ENCODE data around the gene CCNJL.
"Not testable (repeated sequence)": the region's sequence is repeated elsewhere in the genome, so short reads cannot be mapped to it uniquely, and the experiment has no call there.

The CCNJL gene

DNA sequence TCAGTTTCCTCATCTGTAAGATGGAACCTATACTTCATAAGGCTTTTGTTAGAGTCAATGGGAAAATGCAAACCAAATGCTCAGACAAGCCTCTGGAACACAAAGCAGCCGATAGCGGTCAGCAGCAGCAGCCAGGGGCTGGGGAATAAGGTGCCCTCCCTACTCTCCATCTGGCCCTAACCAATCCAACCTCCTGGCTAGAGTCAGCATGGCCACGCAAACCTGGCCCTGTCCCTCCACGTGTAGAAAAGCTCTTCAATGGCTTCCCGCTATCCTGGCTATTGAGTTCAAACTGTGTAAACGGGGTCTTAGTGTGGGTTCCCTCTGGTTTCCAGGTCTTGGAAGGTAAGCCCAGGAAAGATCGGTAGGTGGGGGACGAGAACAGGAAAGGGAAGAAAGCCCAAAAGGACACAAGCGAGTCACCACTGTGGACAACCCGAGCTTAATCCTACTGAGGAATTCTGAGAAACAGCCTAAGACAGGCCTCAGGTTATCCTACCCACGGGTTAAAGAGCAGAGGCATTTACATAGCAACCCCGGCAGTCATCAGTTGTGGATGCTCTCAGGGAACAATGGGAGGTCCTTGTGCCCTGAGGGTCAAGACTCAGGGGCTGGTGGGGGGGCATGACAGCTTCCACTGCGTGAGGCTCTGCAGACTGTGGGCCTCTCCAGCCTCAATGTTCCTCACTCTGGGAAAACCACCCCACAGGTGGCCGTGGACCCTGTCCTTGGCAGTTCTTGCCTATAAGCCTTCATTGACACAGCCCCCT is 52.2 kb downstream of the CCNJL start:
- DNase-seq: no peak

DNA sequence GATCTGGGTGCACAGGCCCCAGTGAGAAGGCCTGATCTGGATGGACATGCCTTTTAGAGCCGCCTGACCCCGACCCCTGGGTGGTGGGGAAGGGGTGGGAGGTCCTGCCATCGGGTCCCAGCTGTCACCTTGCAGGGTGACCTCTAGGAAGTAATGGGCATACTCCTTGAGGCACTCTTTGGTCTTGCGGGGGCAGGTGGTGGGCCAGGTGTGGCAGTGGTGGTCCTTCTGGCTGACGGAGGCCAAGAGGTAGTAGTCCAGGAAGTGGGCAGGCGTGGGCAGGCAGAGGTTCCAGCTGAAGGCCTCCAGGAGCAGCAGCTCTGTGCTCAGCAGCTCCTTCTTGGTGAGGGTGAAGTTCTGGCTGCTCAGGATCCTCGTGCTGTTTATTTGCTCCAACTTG is 53.0 kb downstream of the CCNJL start:
- no peak for DNase-seq

DNA sequence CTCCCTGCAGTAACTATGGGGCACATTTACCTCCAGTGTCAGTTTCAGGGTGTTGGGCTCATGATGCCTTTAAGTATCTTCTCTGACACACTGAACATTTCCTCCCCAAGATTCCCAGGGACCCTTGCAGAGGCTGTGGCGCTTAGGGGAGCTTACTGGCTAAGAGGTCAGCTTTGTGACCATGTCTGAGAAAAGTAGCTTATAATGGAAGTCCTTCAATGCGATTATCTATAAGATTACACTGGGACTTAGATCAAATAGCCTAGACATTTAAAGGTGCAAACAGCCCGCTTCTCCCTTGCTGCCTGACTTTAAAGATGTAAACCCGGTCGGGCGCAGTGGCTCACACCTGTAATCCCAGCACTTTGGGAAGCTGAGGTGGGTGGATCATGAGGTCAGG is 57.7 kb downstream of the CCNJL start:
- no peak for DNase-seq

DNA sequence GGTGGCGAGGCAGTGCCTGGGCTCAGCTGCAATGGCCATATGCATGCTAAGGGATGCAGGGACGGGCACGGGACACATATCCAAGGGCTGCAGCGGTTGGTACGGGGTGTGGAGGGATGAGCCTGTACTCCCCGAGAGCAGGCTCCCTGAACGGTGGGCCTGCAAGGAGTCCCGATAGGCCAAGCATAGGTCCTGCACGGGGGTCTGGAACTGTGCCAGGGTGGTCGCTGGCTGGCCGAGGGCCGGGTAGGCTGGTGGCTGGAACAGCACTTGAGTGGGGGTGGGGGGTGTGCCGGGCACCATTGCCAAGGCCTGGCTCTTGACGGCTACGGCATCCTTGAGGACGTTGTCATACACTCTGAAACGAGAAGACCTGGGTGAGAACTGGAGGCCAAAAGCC is 58.9 kb downstream of the CCNJL start:
- DNase-seq: no peak

DNA sequence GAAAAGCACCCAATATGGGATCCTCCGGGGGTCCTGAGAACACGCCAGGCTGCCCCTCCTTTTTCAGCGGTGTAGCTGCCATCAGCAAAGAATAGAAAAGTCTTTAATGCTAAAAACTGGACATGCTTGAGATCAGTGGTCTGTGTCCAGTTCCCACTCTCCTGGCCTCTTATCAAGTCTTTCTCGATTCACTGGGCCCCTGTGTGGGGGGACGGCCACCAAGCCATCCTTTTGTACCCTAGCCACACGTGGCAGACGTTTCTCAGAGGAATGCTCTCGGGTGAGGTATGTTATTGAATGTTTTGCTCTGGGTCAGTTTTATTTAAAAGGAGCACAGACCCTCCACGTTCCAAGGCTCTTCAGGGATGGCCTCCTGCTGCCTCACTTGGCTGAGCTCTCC is 59.4 kb downstream of the CCNJL start:
- DNase-seq: no peak

DNA sequence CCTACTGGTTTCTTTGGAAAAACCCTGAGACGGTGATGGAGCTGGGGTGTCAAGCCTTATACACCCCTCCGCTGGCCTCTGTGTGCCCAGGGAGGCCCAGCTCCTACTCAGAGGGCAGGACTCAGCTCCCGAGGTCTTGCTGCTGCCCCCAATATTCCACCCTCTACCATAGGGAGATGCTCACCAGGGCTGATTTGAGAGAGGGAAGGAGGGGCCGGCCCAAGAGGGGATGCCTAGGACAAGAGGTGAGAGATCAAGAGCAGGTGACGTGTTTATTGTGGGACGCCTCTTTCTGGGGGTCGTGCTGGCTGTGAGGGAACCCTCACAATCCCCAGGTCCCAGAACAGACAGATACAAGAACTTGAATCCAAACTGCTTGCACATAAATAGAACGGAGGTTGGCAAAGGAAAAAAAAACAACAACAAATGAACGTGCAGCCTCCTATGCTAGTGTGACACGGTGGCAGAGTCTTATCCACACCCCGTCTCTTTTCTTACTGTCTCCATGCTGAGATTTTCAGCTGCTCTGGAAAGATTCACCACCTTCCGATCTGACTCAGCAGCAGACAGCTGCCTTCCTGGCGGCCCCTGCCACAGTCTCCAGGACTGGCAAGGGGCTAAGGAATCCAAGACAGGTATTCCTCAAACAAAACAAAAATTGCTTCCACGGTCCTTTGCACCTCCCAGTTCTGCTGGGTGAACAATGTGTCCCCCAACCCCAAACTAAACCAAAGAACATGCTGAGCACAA is 60.8 kb downstream of the CCNJL start:
- DNase-seq: no peak

DNA sequence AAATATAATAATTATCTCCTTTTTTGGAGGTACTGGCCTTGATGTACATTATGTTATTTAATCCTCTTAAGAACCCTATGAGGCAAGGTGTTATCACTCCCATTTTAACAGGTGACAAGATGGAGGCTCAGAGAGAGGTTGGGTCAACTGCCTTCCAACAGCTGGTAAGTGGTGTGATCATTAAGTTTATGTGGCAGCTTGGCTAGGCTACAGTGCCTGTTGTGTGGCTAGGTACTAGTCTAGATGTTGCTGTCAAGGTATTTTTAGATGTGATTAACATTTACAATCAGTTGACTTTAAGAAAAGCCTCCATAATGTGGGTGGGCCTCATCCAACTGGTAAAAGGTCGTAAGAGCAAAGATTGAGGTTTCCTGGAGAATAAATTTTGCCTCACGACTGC is 61.5 kb downstream of the CCNJL start:
- no peak for DNase-seq

DNA sequence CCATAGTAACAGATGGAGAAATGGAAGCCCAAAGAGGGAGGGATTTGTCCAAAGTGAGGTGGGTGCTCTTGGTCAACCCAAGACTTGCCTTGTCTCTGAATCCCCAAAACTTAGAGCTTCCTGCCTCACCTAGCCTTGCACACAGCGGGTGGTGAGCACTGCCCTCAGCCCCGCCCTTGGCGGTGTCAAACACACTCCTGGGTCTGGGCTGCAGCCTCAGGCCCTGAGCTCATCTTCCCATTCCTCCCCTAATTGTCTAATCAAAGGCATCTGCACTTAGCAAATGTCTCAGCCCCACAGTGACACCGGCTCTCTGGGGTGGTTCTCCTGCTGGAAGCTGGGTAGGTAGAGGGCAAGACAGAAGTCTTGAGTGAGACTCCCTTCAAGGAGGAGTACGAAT is 62.1 kb downstream of the CCNJL start:
- no peak for DNase-seq

DNA sequence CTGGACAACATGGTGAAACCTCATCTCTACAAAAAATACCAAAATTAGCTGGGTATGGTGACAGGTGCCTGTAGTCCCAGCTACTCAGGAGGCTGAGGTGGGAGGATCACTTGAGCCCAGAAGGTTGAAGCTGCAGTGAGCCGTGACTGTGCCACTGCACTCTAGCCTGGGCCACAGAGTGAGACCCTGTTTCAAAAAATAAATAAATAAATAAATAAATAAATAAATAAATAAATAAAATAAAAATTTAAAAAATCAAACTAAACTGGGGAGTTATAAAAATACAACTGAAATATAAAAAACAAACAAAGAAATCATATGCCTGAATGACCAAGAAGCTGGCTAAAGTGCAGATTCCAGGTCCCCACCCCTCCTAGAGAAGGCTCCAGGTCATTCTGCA is 62.8 kb downstream of the CCNJL start:
- DNase-seq: not testable (repeated sequence)

DNA sequence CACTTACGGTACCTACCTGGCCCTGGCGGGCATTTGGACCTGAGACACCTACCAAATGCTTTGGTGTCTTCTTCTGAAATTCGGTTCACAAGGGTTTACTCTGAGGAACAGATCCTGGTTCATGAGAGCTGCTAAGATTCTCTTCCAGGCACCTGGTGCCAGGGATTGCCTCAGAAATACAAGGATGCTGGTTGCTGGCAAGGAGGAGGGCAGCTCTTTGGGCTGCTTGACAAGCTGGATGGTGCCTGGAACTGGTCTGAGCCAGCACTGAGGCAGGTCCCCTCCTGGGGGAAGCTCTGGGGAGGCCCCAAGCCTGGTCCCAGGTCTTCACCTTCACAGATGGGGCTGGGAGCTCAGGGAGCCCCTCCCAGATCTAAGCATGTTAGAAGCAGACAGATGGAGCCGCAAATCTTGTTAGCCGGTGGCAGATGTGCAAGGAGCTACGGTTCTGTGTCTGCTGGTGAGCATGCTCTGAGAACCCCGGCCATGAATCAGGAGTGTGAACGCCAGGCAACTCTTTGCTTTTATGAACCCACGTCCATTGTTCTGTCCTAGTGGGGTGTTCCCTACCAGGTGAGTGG is 66.8 kb downstream of the CCNJL start:
- no peak for DNase-seq

DNA sequence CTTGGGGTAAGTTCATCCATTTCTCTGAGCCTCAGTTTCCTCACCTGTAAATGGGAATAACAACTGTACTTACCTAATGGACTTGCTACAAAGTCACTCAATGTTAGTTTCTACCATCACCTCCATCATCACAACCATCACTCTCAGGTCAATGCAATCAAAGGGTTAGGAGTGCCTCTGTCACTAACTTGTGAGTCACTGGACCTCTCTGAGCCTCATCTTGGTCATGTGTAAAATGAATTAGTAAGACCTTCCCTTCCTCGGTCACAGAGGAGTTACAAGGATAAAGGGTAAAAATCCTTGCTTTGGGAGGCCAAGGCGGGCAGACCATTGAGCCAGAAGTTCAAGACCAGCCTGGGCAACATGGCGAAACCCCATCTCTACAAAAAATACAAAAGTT is 70.2 kb downstream of the CCNJL start:
- DNase-seq: no peak

DNA sequence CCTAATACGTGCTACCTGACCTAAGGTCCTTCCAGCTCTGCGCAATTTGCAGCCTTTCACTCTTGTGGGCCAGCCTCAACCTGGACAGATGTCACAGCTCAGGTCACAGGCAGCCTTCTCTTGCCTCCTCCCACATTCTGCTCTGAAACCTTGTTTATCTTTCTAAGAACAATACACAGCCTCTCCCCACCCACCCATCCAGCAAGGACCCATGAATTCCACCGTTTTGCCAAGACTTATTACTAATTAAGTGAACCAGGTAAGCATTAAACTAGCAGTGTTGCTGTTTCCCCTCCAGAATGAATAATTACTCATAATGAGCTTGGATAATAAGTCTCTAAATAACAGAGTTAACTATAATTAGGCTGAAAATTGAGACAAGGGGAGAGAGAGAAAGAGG is 72.0 kb downstream of the CCNJL start:
- peak; percentile 70 for DNase-seq

DNA sequence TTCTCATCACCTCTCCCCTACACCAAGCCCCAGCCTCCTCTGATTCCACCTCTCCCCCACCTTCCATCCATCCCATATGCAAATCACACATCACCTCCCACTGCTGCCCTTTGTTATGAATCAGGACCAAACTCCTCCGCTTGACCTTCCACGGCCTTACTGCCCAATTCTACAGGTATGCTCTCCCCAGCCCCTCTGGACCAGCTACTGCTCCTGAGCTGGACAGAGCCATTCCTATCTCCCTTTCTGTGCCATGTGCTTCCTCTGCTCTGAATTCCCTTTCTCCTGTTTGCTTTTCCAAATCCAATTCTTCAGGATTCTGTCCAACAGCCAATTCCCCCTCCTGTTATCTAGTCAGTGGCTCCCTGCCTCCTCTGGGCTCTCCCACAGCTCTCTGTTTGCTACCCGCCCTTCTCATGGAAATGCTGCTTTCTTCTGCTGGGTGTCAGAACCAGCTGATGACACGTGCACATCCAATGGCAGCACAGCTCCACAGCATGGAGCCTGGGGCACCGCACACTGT is 74.7 kb downstream of the CCNJL start:
- DNase-seq: no peak

DNA sequence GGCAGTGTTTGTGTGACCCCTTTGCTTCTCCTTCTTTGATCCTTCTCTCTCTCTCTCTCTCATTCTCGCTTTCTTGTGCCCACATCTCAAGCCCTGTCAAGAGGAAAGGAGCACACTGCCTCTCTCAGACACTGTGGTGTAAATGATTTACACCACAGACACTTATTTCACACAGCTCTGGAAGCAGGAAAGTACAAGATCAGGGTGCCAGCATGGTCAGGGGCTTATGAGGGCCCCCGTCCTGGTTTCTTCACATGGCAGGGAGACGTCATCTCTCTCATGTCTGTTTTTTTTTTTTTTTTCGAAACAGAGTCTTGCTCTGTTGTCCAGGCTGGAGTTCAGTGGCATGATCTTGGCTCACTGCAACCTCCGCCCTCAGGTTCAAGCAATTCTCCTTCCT is 76.6 kb downstream of the CCNJL start:
- no peak for DNase-seq

DNA sequence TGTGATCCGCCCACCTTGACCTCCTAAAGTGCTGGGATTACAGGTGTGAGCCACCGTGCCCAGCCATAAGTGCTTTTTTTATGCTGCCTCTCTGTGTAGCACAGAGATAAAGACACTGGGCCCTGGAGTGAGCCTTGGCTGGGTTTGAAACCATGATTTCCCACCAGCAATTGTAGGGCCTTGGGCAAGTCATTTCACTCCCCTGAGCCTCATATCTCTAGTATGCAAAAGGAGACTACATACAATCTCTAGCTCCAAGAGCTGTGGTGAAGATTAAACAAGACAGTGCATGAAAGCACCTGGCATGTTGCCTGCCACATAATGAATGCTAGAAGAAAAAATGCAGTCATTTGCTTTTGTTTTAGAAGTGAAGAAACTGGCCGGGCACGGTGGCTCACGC is 79.1 kb downstream of the CCNJL start:
- peak; percentile 28 for DNase-seq

DNA sequence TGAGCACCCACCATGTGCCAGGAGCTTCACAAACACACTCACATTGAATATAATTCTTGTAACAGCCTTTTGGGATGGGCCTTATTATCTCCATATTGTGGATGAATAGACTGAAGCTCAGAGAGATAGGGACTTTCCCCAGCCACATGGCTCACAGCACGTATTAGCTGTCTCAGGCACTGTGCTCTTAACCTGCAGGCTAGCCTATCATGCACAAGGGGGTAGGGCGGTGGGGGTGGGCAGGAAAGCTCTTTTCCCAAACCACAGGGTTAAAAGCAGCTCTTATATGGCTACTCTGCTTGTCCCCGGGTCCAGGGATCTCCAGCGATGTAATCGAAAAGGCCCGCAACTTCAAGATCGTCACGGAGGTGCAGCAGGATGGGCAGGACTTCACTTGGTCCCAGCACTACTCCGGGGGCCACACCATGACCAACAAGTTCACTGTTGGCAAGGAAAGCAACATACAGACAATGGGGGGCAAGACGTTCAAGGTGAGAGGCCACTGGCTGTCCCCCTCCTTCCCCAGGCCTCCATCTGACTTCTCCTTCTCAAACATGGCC is 80.5 kb downstream of the CCNJL start:
- DNase-seq: no peak

DNA sequence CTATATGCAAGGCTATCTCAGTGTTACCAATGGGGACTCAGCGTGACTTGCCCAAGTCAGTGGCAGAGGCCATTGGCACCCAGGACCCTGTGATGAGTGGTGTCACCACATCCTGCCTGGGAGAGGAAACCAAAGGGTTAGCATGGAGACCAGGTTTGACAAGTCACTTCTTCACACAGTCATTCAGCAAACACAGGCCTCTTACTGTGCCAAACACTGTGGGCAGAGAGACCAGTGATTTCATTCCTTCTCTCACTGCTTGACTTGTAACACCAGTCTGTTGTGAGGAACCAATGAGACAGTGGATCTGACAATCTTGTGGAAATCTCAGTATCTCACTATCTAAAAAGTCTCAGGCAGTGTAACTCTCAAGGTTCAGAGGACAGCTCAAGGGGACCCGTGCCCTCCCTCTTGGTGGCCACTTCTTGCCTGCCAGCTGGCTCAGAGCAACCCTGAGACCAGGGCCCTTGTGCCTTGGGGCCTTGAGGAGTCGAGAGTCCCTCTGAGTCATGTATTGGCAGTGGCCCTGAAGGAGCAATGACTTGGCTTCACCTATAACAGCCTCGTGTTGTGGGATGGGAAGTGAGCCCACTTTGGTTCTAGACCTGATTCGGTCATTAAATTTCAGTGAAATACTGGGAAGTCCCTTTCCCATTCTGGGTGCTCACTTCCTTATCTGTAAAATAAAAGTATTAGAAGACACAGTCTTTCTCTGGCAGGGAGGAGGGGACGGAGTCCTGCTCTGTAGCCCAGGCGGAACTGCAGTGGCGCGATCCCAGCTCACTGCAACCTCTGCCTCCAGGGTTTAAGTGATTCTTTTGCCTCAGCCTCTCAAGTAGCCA is 81.5 kb downstream of the CCNJL start:
- DNase-seq: no peak

DNA sequence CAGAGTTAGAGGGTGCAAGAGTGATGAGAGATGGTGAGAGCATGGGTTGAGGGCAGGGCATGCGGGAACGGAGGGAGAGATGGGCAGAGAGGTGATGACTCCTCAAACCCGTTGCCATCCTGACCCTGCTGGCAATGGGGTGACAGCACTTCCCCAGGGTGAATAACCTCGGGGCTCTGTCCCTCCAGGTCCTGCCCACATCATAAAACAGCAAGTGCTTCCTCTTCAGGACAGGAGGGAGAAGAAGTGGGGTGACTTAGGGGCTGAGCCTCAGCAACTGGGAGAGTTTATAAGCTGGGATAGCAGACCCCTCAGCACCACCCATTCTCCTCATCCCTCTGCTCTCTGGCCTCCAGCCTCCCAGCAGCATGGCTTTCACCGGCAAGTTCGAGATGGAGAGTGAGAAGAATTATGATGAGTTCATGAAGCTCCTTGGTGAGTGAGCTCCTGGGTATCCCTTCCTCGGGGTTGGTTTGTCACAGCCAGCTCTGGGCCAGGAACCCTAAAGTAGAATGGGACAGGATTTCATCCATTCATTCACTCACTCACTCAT is 83.1 kb downstream of the CCNJL start, which contains the start of gene FABP6:
Gene FABP6 (plus strand): TSS at position 317 of the 553 bp plus-strand sequence. CDS start 52 bp downstream, at position 369.
- DNase-seq: no peak

DNA sequence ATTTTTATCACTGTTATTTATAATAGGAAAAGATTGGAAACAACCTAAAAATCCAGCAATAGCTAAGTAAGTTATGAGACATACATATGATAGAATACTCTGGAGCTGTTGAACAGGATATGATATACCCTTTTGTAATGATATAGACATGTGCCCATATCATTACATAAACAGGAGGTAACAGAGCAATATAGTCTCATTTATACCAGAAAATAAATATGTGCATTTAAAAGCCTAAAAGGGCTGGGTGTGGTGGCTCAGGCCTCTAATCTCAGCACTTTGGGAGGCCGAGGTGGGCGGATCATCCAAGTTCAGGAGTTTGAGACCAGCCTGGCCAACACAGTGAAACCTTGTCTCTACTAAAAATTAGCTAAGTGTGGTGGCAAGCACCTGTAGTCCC is 85.4 kb downstream of the CCNJL start:
- no peak for DNase-seq

DNA sequence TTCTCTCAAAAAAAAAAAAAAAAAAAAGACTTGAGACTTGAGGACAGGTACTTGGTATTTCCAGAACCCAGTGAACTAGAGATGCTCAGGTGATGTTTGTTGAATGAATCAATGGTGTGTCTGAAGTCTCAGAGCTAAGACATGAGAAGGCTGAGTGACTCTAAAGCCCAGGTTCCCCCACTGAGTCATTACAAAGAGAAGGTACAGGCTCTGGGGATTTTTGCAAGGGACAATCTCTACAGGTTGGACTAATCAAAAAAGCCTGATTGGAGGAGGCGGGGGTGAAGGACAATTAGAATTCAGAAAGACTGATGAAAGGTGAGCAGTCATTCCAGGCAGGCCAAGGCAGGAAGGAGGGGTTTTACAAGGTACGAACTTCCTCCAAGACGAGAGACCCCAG is 91.3 kb downstream of the CCNJL start:
- DNase-seq: no peak

DNA sequence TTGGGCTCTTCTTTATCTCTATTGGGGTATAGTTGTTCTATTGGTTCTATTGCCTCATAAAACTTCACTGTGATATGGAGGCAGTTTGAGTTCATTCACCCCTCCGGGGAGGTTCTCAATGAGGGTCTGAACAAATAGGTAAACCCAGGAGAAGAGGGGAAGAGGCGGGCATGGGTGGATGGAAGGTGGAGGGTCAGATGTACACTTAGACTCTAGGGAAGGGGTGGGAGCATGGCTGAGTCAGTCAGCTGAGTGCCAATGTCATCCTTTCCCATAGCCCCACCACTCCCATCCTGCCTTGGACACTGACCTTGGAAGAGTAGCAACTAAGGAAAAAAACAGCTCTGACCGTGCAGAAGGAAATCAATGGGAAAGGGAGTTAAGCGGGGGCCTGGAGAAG is 93.0 kb downstream of the CCNJL start:
- no peak for DNase-seq

DNA sequence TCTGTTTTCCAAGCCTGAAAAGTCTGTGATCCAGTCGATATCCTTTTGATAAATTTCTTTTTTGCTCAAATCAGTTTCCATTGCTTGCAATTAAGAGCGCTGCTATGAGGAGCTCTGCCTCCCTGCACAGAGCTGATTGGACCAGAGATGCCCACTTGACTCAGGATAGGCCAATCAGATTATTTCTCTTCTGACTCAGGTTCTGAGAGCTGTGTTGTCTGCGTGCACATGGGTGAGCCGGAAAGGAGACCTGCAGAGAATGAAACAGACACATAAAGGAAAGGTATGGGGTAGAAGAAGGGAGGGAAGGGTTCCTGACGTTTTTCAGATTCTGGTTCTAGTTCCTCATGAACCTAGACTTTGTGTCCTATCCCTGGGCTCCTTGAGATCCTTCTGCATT is 98.8 kb downstream of the CCNJL start:
- DNase-seq: peak; percentile 48
